HCT116 (cell line): Measurements from ENCODE around the gene ESPNL.

Experiments
- JUND ChIP-seq: IDR thresholded peaks from 2 replicates; pipeline ENCODE4 v1.6.1; 2012
- POLR2A ChIP-seq: IDR thresholded peaks from 2 replicates; pipeline ENCODE4 v1.7.0; 2011; ENCODE audit warnings: borderline replicate concordance; ENCODE audit not compliant: insufficient read depth, insufficient read length; ENCODE audit errors: extremely low read depth
- RAD21 ChIP-seq: IDR thresholded peaks from 2 replicates; pipeline ENCODE4 v1.6.1; 2012; ENCODE audit warnings: low read depth, mild to moderate bottlenecking
- TF ChIP-seq, protein P1 (sequence below), 3 experiments: fragments of 200-600 bp in 1 of 3; sonication (generic) in 1 of 3; IDR thresholded peaks in 2 of 3; conservative IDR thresholded peaks in 1 of 3; 2 replicates each; pipeline ENCODE4 v1.5.1; 2012 to 2017; ENCODE audit warnings: low read depth in 2 of 3, low read length in 2 of 3, antibody characterized with exemption in 1 of 3, borderline replicate concordance in 1 of 3, control low read depth in 1 of 3, mild to moderate bottlenecking in 1 of 3, mixed read lengths in 1 of 3, mixed run types in 1 of 3, moderate library complexity in 1 of 3; ENCODE audit not compliant: insufficient read depth in 1 of 3

DNA sequence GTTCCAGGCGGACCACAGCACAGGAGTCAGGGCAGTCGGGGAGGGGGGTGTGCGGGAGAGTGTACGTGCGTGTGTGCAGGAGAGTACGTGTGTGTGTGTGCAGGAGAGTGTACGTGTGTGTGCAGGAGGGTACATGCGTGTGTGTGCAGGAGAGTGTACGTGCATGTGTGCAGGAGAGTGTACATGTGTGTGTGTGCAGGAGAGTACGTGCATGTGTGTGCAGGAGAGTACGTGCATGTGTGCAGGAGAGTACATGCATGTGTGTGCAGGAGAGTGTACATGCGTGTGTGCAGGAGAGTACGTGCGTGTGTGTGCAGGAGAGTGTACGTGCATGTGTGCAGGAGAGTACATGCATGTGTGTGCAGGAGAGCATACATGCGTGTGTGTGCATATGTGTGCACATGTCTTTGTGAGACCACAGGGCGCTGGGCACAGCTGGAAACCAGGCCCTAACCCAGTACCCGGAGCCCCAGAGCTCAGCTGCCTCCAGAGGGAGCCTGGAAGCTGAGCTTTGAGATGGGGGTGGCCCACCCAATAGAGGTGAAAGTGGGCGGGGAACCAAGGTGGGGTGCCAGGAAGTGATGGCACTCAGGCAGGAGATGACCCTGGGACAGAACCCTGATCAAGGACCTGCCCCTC is 24.5 kb downstream of the ESPNL start:
- TF ChIP-seq JUND (no peak), RAD21 (no peak), POLR2A (no peak)
- TF ChIP-seq, protein P1, sequence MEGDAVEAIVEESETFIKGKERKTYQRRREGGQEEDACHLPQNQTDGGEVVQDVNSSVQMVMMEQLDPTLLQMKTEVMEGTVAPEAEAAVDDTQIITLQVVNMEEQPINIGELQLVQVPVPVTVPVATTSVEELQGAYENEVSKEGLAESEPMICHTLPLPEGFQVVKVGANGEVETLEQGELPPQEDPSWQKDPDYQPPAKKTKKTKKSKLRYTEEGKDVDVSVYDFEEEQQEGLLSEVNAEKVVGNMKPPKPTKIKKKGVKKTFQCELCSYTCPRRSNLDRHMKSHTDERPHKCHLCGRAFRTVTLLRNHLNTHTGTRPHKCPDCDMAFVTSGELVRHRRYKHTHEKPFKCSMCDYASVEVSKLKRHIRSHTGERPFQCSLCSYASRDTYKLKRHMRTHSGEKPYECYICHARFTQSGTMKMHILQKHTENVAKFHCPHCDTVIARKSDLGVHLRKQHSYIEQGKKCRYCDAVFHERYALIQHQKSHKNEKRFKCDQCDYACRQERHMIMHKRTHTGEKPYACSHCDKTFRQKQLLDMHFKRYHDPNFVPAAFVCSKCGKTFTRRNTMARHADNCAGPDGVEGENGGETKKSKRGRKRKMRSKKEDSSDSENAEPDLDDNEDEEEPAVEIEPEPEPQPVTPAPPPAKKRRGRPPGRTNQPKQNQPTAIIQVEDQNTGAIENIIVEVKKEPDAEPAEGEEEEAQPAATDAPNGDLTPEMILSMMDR (IDR thresholded peaks at IDR 0.05 in 2 of 3, conservative IDR thresholded peaks at IDR 0.05 in 1 of 3; ENCODE audit: borderline replicate concordance in 1 of 3, insufficient read depth in 1 of 3, low read depth in 2 of 3, low read length in 2 of 3): no peak
